Tibial nerve (tissue), 4 donors: ENCODE data around the gene ANXA8. TPM values are rescaled to one million over a fixed set of nuclear protein-coding genes. Genes with fewer than 3 reads are reported as not detected.

Experiments
- DNase-seq, 2 donors: peaks; one replicate each; pipeline ENCODE4 v3.0.0-alpha.2; 2019; ENCODE audit warnings: low spot score in 2 of 2
- H3K27ac ChIP-seq, 4 donors: fragments of 200-600 bp; sonication (generic) in 3 of 4; one replicate each; pipeline ENCODE4 v1.5.1; 2017 to 2019; ENCODE audit warnings: mild to moderate bottlenecking in 1 of 4
- H3K27me3 ChIP-seq, 2 donors: fragments of 200-600 bp; sonication (generic) in 1 of 2; one replicate each; pipeline versions ENCODE4 v1.5.1 to v1.6.0; 2017 to 2019
- H3K36me3 ChIP-seq, 3 donors: fragments of 200-600 bp; sonication (generic); one replicate each; pipeline ENCODE4 v1.5.1; 2018 to 2019
- H3K4me1 ChIP-seq, 4 donors: fragments of 200-600 bp; sonication (generic) in 3 of 4; one replicate each; pipeline ENCODE4 v1.5.1; 2017 to 2019
- H3K4me3 ChIP-seq, 4 donors: fragments of 200-600 bp; sonication (generic) in 3 of 4; one replicate each; pipeline ENCODE4 v1.5.1; 2017 to 2019; ENCODE audit warnings: mild to moderate bottlenecking in 1 of 4, moderate library complexity in 1 of 4
- H3K9me3 ChIP-seq, 4 donors: fragments of 200-600 bp; sonication (generic) in 3 of 4; one replicate each; pipeline ENCODE4 v1.5.1; 2017 to 2019
- EP300 ChIP-seq, 2 donors: sonication (generic); formaldehyde crosslinking; IDR thresholded peaks; one replicate each; pipeline ENCODE4 v1.6.1; 2017; ENCODE audit warnings: antibody characterized with exemption in 2 of 2, mild to moderate bottlenecking in 1 of 2
- POLR2A ChIP-seq, 2 donors: fragments of 450-650 bp; IDR thresholded peaks; one replicate each; pipeline ENCODE4 v1.6.1; 2017; ENCODE audit warnings: antibody characterized with exemption in 2 of 2, mild to moderate bottlenecking in 2 of 2, moderate library complexity in 2 of 2
- WGBS, 2 donors: methylation state at CpG; one replicate each; pipeline ENCODE4 v1.1.5; 2018; 5-methylcytosine and 5-hydroxymethylcytosine counted together
- total RNA-seq, 4 donors: library from RNA; depleted of rRNA; stranded (reverse); fragments of >200 nt; gene quantifications; one replicate each; pipeline ENCODE4 v1.1.0, GENCODE V29; 2016
- TF ChIP-seq, protein P1 (sequence below), 5 experiments: fragments of 200-600 bp in 3 of 5; fragments of 450-650 bp in 2 of 5; sonication (generic) in 3 of 5; IDR thresholded peaks; one replicate each; pipeline ENCODE4 v1.5.1; 2016 to 2019; ENCODE audit warnings: antibody characterized with exemption in 5 of 5, mild to moderate bottlenecking in 3 of 5, moderate library complexity in 2 of 5

Gene ANXA8
- total RNA-seq, 4 donors from 2014 or later, result 0.30 to 9.8 (median 4.2) TPM

DNA sequence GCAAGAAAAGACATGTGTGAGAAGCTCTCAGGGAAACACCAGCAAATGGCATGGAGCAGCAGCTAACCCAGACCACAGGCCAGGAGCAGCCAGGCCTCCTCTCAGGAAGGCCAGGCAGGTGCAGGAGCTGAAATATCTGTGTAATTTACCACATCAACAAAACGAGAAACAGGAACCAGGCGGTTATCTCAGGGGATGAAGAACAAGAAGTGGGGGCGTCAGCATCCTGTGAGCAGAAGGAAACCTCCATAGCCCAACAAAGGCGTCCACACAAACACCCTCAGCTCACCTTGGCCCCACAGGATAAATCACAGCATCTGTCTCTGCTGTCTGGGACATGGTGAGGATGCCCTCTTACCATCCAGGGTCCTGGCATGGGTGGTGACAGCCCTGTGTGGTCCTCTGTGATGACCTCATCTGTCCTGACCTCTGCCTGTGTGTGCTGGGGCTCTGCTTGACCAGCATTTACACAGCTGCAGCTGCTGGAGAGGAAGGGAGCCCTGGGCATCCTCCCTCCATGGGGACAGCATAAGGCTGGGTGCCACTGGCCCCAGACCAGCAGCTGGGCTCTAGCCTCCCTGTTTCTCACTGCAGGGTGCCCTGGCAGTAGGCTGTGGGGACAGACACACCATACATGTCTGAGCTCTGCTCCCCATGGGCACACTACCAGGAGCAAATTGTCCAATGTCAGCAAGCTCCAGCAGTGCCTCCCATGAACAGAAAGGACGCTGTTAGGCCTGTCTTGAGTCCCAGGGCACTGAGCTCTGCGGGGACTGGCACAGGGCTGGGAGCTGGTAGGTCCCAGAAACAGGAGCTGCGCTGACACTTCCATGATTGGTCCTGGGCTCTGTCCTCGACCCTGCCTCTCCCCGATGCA, 34.6 kb downstream of the ANXA8 start:
- 48 to 50% methylated on average over 7 to 9 of the region's 9 CpGs for WGBS, 2 donors
- H3K36me3 ChIP-seq, result no peaks in the 10 kb centered on the region
- TF ChIP-seq EP300 (IDR thresholded peaks at IDR 0.05) (no peak), POLR2A (IDR thresholded peaks at IDR 0.05) (no peak)
- TF ChIP-seq, protein P1, sequence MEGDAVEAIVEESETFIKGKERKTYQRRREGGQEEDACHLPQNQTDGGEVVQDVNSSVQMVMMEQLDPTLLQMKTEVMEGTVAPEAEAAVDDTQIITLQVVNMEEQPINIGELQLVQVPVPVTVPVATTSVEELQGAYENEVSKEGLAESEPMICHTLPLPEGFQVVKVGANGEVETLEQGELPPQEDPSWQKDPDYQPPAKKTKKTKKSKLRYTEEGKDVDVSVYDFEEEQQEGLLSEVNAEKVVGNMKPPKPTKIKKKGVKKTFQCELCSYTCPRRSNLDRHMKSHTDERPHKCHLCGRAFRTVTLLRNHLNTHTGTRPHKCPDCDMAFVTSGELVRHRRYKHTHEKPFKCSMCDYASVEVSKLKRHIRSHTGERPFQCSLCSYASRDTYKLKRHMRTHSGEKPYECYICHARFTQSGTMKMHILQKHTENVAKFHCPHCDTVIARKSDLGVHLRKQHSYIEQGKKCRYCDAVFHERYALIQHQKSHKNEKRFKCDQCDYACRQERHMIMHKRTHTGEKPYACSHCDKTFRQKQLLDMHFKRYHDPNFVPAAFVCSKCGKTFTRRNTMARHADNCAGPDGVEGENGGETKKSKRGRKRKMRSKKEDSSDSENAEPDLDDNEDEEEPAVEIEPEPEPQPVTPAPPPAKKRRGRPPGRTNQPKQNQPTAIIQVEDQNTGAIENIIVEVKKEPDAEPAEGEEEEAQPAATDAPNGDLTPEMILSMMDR (IDR thresholded peaks at IDR 0.05), result no peak
- no peak overlapping the region for H3K27ac ChIP-seq
- no peak for DNase-seq
- H3K9me3 ChIP-seq, result peaks cover 0 to 26% (median 6%) of the 10 kb centered on the region in 4 donors
- no peaks in the 10 kb centered on the region for H3K4me1 ChIP-seq
- no peaks in the 10 kb centered on the region for H3K27me3 ChIP-seq
- H3K4me3 ChIP-seq, result no peak overlapping the region

DNA sequence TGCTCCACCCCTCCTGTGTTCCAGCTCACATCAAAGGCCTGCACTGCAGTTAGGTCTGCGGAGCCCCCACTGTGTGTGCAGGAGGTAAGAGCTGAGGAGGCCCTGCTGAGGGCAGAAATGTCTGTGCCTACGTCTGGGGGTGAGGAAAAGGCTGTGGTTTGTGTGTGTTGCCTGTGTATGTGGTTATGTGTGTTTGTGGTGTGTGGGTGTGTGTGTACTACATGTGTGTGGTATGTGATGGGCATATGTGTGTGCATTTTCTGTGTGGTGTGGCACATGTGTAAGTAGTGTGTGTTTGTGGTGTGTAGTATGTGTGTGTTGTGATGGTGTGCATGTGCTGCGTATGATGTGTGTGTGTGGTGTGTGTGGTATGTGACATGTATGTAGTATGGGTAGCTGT, 36.2 kb downstream of the ANXA8 start:
- Histone ChIP-seq H3K27ac (no peak overlapping the region), H3K36me3 (no peaks in the 10 kb centered on the region), H3K4me3 (no peak overlapping the region), H3K4me1 (no peaks in the 10 kb centered on the region), H3K9me3 (peaks cover 0 to 33% (median 6%) of the 10 kb centered on the region in 4 donors), H3K27me3 (no peaks in the 10 kb centered on the region)
- no peak for DNase-seq
- TF ChIP-seq, protein P1 (IDR thresholded peaks at IDR 0.05), result no peak
- TF ChIP-seq EP300 (IDR thresholded peaks at IDR 0.05), result no peak
- TF ChIP-seq POLR2A (IDR thresholded peaks at IDR 0.05), result no peak
- WGBS, 2 donors, result 81 to 94% methylated on average over 2 to 3 of the region's 3 CpGs

DNA sequence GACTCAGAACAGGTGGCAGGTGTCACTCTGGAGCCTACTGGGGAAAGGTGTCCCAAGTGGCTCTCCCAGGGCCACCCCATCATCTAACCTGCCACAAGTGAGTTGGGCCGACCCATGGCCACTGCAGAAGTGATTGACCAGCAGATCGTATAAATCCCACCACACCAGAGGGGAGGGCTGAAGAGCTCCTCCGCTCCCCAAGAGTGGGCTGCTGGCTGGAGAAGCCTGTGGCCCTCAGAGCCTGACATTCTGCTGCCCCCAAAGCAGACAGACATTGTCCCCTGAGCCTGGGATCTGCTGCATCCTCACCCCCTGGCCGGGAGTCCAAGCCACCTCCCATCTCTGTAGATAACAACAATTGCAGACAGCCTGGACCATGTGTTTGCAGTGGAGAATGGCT, 36.7 kb downstream of the ANXA8 start:
- TF ChIP-seq EP300 (IDR thresholded peaks at IDR 0.05) (no peak), POLR2A (IDR thresholded peaks at IDR 0.05) (no peak)
- TF ChIP-seq, protein P1 (IDR thresholded peaks at IDR 0.05), result no peak
- 80 to 95% methylated on average over 4 of the region's 4 CpGs for WGBS, 2 donors

GRCh38 chr10:47445720-47446119, 38.2 kb downstream of the ANXA8 start:
- Histone ChIP-seq H3K27me3 (no peaks in the 10 kb centered on the region), H3K4me3 (no peak overlapping the region), H3K36me3 (no peaks in the 10 kb centered on the region), H3K9me3 (peaks cover 0 to 33% (median 6%) of the 10 kb centered on the region in 4 donors), H3K4me1 (no peaks in the 10 kb centered on the region), H3K27ac (no peak overlapping the region)
- 70 to 81% methylated on average over 1 of the region's 1 CpG for WGBS, 2 donors
- DNase-seq, result no peak
- TF ChIP-seq, protein P1 (IDR thresholded peaks at IDR 0.05), result no peak
- TF ChIP-seq POLR2A (IDR thresholded peaks at IDR 0.05) (no peak), EP300 (IDR thresholded peaks at IDR 0.05) (no peak)

More for the DNA sequence above, 36.7 kb downstream of the ANXA8 start:
- Histone ChIP-seq H3K9me3 (peaks cover 0 to 33% (median 6%) of the 10 kb centered on the region in 4 donors), H3K36me3 (no peaks in the 10 kb centered on the region), H3K4me3 (no peak overlapping the region), H3K4me1 (no peaks in the 10 kb centered on the region), H3K27ac (no peak overlapping the region), H3K27me3 (no peaks in the 10 kb centered on the region)
- no peak for DNase-seq

DNA sequence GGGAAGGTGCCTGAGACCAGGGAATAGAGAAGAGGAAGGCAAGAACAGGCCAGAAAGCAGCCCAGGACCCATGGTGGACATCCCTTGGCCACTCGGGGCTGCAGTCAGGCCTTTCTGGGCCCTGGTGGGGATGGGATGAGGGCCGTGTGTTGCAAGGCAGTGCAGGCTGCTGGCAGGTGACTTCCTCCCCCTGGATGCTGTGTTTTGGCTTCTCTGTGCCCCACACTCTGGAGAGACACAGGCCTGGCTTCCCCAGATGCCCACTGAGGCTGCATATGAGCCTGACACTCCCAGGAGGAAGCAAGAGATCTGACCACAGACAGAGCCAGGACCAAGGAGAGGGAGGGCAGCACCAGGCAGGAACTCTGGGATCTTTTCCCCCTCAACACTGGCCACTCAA, 39.9 kb downstream of the ANXA8 start:
- Histone ChIP-seq H3K4me1 (no peaks in the 10 kb centered on the region), H3K27ac (no peak overlapping the region), H3K36me3 (no peaks in the 10 kb centered on the region), H3K4me3 (no peak overlapping the region), H3K9me3 (peaks cover 0 to 33% (median 6%) of the 10 kb centered on the region in 4 donors), H3K27me3 (no peaks in the 10 kb centered on the region)
- 85 to 90% methylated on average over 2 of the region's 2 CpGs for WGBS, 2 donors
- TF ChIP-seq EP300 (IDR thresholded peaks at IDR 0.05) (no peak), POLR2A (IDR thresholded peaks at IDR 0.05) (no peak)
- TF ChIP-seq, protein P1 (IDR thresholded peaks at IDR 0.05), result no peak
- DNase-seq, result no peak
